H9 (cell line): Measurements from ENCODE around the gene MIGA1. TPM values are rescaled to one million over a fixed set of nuclear protein-coding genes. Genes with fewer than 3 reads are reported as not detected.

Experiments
- DNase-seq: peaks from one replicate; pipeline ENCODE4 v3.0.0-alpha.2; 2017
- H2AFZ ChIP-seq: one replicate; pipeline ENCODE4 v1.6.1; 2013; ENCODE audit warnings: mild to moderate bottlenecking, low read length, control low read depth, moderate library complexity
- H2AK5ac ChIP-seq: 2 replicates; pipeline ENCODE4 v1.6.1; 2013; ENCODE audit warnings: low read length, control low read depth, mixed read lengths; ENCODE audit not compliant: insufficient read length
- H2BK120ac ChIP-seq: one replicate; pipeline ENCODE4 v1.6.1; 2013; ENCODE audit warnings: low read depth, mild to moderate bottlenecking, low read length, control low read depth, inconsistent platforms; ENCODE audit not compliant: poor library complexity, severe bottlenecking
- H2BK12ac ChIP-seq: 2 replicates; pipeline ENCODE4 v1.6.1; 2013; ENCODE audit warnings: low read length, control low read depth, mixed read lengths, low read depth; ENCODE audit not compliant: insufficient read length
- H2BK15ac ChIP-seq: 2 replicates; pipeline ENCODE4 v1.6.1; 2013; ENCODE audit warnings: low read depth, low read length, control low read depth
- H2BK20ac ChIP-seq: one replicate; pipeline ENCODE4 v1.6.1; 2013; ENCODE audit warnings: low read depth, mild to moderate bottlenecking, low read length, control low read depth, inconsistent platforms; ENCODE audit not compliant: poor library complexity, severe bottlenecking
- H2BK5ac ChIP-seq: 2 replicates; pipeline ENCODE4 v1.6.1; 2013; ENCODE audit warnings: low read length, control low read depth, mixed read lengths; ENCODE audit not compliant: insufficient read length
- H3K14ac ChIP-seq: 2 replicates; pipeline ENCODE4 v1.6.1; 2013; ENCODE audit warnings: low read length, control low read depth; ENCODE audit not compliant: insufficient read depth
- H3K18ac ChIP-seq: 2 replicates; pipeline ENCODE4 v1.6.1; 2013; ENCODE audit warnings: low read depth, mild to moderate bottlenecking, mixed read lengths, low read length, control low read depth; ENCODE audit not compliant: insufficient read length
- H3K23ac ChIP-seq: 2 replicates; pipeline ENCODE4 v1.6.1; 2013; ENCODE audit warnings: low read length, control low read depth, mixed read lengths, low read depth; ENCODE audit not compliant: insufficient read length
- H3K23me2 ChIP-seq: 2 replicates; pipeline ENCODE4 v1.6.1; 2013; ENCODE audit warnings: low read depth, mild to moderate bottlenecking, mixed read lengths, low read length, control low read depth; ENCODE audit not compliant: insufficient read length, poor library complexity, severe bottlenecking
- H3K27ac ChIP-seq: 2 replicates; pipeline ENCODE4 v1.5.1; 2013; ENCODE audit warnings: low read length, control low read depth, mixed read lengths, low read depth; ENCODE audit not compliant: insufficient read length
- H3K27me3 ChIP-seq: 2 replicates; pipeline ENCODE4 v1.6.1; 2013; ENCODE audit warnings: low read length, control low read depth, inconsistent platforms; ENCODE audit not compliant: insufficient read depth
- H3K4ac ChIP-seq: 2 replicates; pipeline ENCODE4 v1.6.1; 2013; ENCODE audit warnings: low read depth, mild to moderate bottlenecking, control low read depth, inconsistent platforms, low read length, moderate library complexity
- H3K4me1 ChIP-seq: 2 replicates; pipeline ENCODE4 v1.6.1; 2013; ENCODE audit warnings: low read length, control low read depth, inconsistent platforms; ENCODE audit not compliant: insufficient read depth
- H3K4me2 ChIP-seq: 2 replicates; pipeline ENCODE4 v1.6.1; 2013; ENCODE audit warnings: low read length, control low read depth, mixed read lengths; ENCODE audit not compliant: insufficient read length, insufficient read depth
- H3K56ac ChIP-seq: 2 replicates; pipeline ENCODE4 v1.6.1; 2013; ENCODE audit warnings: low read depth, mild to moderate bottlenecking, mixed read lengths, low read length, control low read depth; ENCODE audit not compliant: insufficient read length
- H3K79me1 ChIP-seq: 2 replicates; pipeline ENCODE4 v1.6.1; 2013; ENCODE audit warnings: low read depth, mild to moderate bottlenecking, moderate library complexity, low read length, control low read depth, inconsistent platforms; ENCODE audit not compliant: insufficient read depth, poor library complexity, severe bottlenecking
- H3K79me2 ChIP-seq: 2 replicates; pipeline ENCODE4 v1.6.1; 2013; ENCODE audit warnings: low read length, control low read depth, inconsistent platforms; ENCODE audit not compliant: insufficient read depth
- H3K9ac ChIP-seq: 2 replicates; pipeline ENCODE4 v1.6.1; 2013; ENCODE audit warnings: low read length, control low read depth, mixed read lengths; ENCODE audit not compliant: insufficient read length; ENCODE audit errors: extremely low read depth
- H3K9me3 ChIP-seq: one replicate; pipeline ENCODE4 v1.6.1; 2013; ENCODE audit warnings: low read depth, low read length, inconsistent platforms; ENCODE audit not compliant: control insufficient read depth
- H3T11ph ChIP-seq: one replicate; pipeline ENCODE4 v1.6.1; 2013; ENCODE audit warnings: mild to moderate bottlenecking, low read length, control low read depth, inconsistent platforms
- H4K20me1 ChIP-seq: one replicate; pipeline ENCODE4 v1.6.1; 2013; ENCODE audit not compliant: control insufficient read depth, insufficient read length, insufficient read depth
- H4K5ac ChIP-seq: 2 replicates; pipeline ENCODE4 v1.6.1; 2013; ENCODE audit warnings: low read depth, mild to moderate bottlenecking, mixed read lengths, low read length, control low read depth; ENCODE audit not compliant: insufficient read length
- H4K8ac ChIP-seq: replicated peaks from 2 replicates; pipeline ENCODE4 v1.6.1; 2013; ENCODE audit warnings: low read length, control low read depth, mixed read lengths, low read depth; ENCODE audit not compliant: insufficient read length
- H4K91ac ChIP-seq: 2 replicates; pipeline ENCODE4 v1.6.1; 2013; ENCODE audit warnings: low read depth, mild to moderate bottlenecking, moderate library complexity, mixed read lengths, low read length, control low read depth; ENCODE audit not compliant: insufficient read length
- H3K27ac Mint-ChIP-seq, 3 experiments: 2 replicates in 2 of 3; 3 replicates in 1 of 3; pipeline ENCODE4 v1.8.0; 2020 to 2021; ENCODE audit warnings: mixed read lengths in 3 of 3, mild to moderate bottlenecking in 1 of 3, moderate library complexity in 1 of 3
- H3K27me3 Mint-ChIP-seq: 2 replicates; pipeline ENCODE4 v1.8.0; 2021; ENCODE audit warnings: low read depth, mild to moderate bottlenecking, moderate library complexity, mixed read lengths
- H3K36me3 Mint-ChIP-seq, 3 experiments: 2 replicates in 2 of 3; 3 replicates in 1 of 3; pipeline ENCODE4 v1.8.0; 2020 to 2021; ENCODE audit warnings: low read depth in 3 of 3, mixed read lengths in 3 of 3; ENCODE audit not compliant: insufficient read depth in 1 of 3
- H3K4me1 Mint-ChIP-seq, 2 experiments: 2 replicates each; pipeline ENCODE4 v1.8.0; 2020; ENCODE audit warnings: mixed read lengths in 2 of 2
- H3K4me3 Mint-ChIP-seq, 2 experiments: 2 replicates in 1 of 2; 3 replicates in 1 of 2; pipeline ENCODE4 v1.8.0; 2020 to 2021; ENCODE audit warnings: mild to moderate bottlenecking in 2 of 2, mixed read lengths in 2 of 2, moderate library complexity in 1 of 2
- H3K9me3 Mint-ChIP-seq, 2 experiments: 2 replicates in 1 of 2; 3 replicates in 1 of 2; pipeline ENCODE4 v1.8.0; 2020; ENCODE audit warnings: mild to moderate bottlenecking in 2 of 2, mixed read lengths in 2 of 2, moderate library complexity in 1 of 2
- CTCF ChIP-seq: fragments of 200-600 bp; sonication (generic); conservative IDR thresholded peaks from 3 replicates; pipeline ENCODE4 v1.8.0; 2021; ENCODE audit warnings: antibody characterized with exemption, mild to moderate bottlenecking
- WGBS: extraction: QIAGEN DNeasy Blood & Tissue Kit; methylation state at CpG from one replicate; pipeline ENCODE4 v1.1.7; 2013; ENCODE audit warnings: missing lambda C conversion rate, low lambda C conversion rate, mixed read lengths; ENCODE audit not compliant: insufficient read length; ENCODE audit errors: extremely low coverage; 5-methylcytosine and 5-hydroxymethylcytosine counted together
- total RNA-seq: library from RNA; stranded (reverse); gene quantifications from 2 replicates; pipeline ENCODE4 v1.2.1, GENCODE V29; 2021

The MIGA1 gene
- total RNA-seq, 1 experiment from 2014 or later = 6.3 TPM

GRCh38 chr1:77834771-77835334, 55.4 kb downstream of the MIGA1 start:
- no peak overlapping the region for H3K56ac ChIP-seq
- H4K5ac ChIP-seq = no peak overlapping the region
- no peak overlapping the region for H4K91ac ChIP-seq
- H3K27ac Mint-ChIP-seq = no peak overlapping the region
- H3K27me3 ChIP-seq = no peaks in the 10 kb centered on the region
- no peak overlapping the region for H3T11ph ChIP-seq
- H2AFZ ChIP-seq = no peak overlapping the region
- no peak overlapping the region for H3K27ac ChIP-seq
- H3K79me2 ChIP-seq = no peaks in the 10 kb centered on the region
- H4K8ac ChIP-seq = no peak overlapping the region
- H3K9me3 Mint-ChIP-seq = no peaks in the 10 kb centered on the region
- H3K23ac ChIP-seq = no peak overlapping the region
- no peaks in the 10 kb centered on the region for H3K9me3 ChIP-seq
- H2BK20ac ChIP-seq = no peak overlapping the region
- no peaks in the 10 kb centered on the region for H3K4me1 ChIP-seq
- no peaks in the 10 kb centered on the region for H3K79me1 ChIP-seq
- H3K9ac ChIP-seq = no peak overlapping the region
- H3K4me2 ChIP-seq = no peak overlapping the region
- no peaks in the 10 kb centered on the region for H3K23me2 ChIP-seq
- H2AK5ac ChIP-seq = no peak overlapping the region
- H3K36me3 Mint-ChIP-seq = peaks cover 0 to 3% (median 0%) of the 10 kb centered on the region in 3 experiments; a peak in 2 of 7 replicates
- no peaks in the 10 kb centered on the region for H4K20me1 ChIP-seq
- H2BK120ac ChIP-seq = no peak overlapping the region
- WGBS = no CpG with 5 or more reads among the region's 2 CpGs
- DNase-seq = no peak
- H3K18ac ChIP-seq = no peak overlapping the region
- H3K4me3 Mint-ChIP-seq = no peak overlapping the region
- no peak overlapping the region for H2BK5ac ChIP-seq
- H3K14ac ChIP-seq = no peak overlapping the region
- TF ChIP-seq CTCF = no peak
- no peaks in the 10 kb centered on the region for H3K27me3 Mint-ChIP-seq
- no peak overlapping the region for H3K4ac ChIP-seq
- H3K4me1 Mint-ChIP-seq = peaks cover 3 to 6% of the 10 kb centered on the region in 2 experiments; a peak in 2 of 4 replicates
- H2BK12ac ChIP-seq = no peak overlapping the region
- no peak overlapping the region for H2BK15ac ChIP-seq
